K562 (cell line): ENCODE results near the gene FAM169A. TPM values are rescaled to one million over a fixed set of nuclear protein-coding genes. Genes with fewer than 3 reads are reported as not detected.

ENCODE experiments used
- AFF4 ChIP-seq: sonication (generic); formaldehyde crosslinking; IDR thresholded peaks from 2 replicates; pipeline ENCODE4 v1.8.0; 2023; ENCODE audit warnings: mild to moderate bottlenecking, missing genetic modification reagents
- C11orf30 ChIP-seq: fragments of 450-650 bp; IDR thresholded peaks from 2 replicates; pipeline ENCODE4 v1.6.1; 2016; ENCODE audit warnings: low read depth, mild to moderate bottlenecking
- CBFA2T2 ChIP-seq: fragments of 450-650 bp; conservative IDR thresholded peaks from 2 replicates; pipeline ENCODE4 v1.6.1; 2017; ENCODE audit warnings: mild to moderate bottlenecking
- CBFB ChIP-seq: sonication (generic); formaldehyde crosslinking; IDR thresholded peaks from 2 replicates; pipeline ENCODE4 v1.4.0; 2020; ENCODE audit warnings: mild to moderate bottlenecking, missing genetic modification reagents
- CBX2 ChIP-seq: fragments of 200-600 bp; sonication (generic); IDR thresholded peaks from one replicate; pipeline ENCODE4 v1.6.1; 2012; ENCODE audit warnings: mild to moderate bottlenecking, low read length, inconsistent platforms; ENCODE audit not compliant: insufficient read depth, poor library complexity, severe bottlenecking
- CREB3 ChIP-seq: fragments of 450-650 bp; conservative IDR thresholded peaks from 2 replicates; pipeline ENCODE4 v1.6.1; 2016; ENCODE audit warnings: missing genetic modification characterization, low read depth, mild to moderate bottlenecking, missing compliant biosample characterization, moderate library complexity
- EHMT2 ChIP-seq: fragments of 450-650 bp; IDR thresholded peaks from 2 replicates; pipeline ENCODE4 v1.6.1; 2018; ENCODE audit warnings: antibody characterized with exemption
- ETV6 ChIP-seq, 3 experiments: fragments of 150-350 bp in 1 of 3; sonication (generic) in 1 of 3; formaldehyde crosslinking in 1 of 3; IDR thresholded peaks; 2 replicates each; pipeline versions ENCODE4 v1.6.1 to v1.8.0; 2014 to 2022; ENCODE audit warnings: borderline replicate concordance in 2 of 3, low read depth in 2 of 3, antibody characterized with exemption in 1 of 3, low read length in 1 of 3, mild to moderate bottlenecking in 1 of 3, missing genetic modification reagents in 1 of 3
- GTF2F1 ChIP-seq: IDR thresholded peaks from 2 replicates; pipeline ENCODE4 v1.6.1; 2011; ENCODE audit warnings: low read depth, low read length, improper control_type of control experiment
- KLF6 ChIP-seq: fragments of 250-450 bp; sonication (Bioruptor Pico); IDR thresholded peaks from 2 replicates; pipeline ENCODE4 v1.4.0; 2020; ENCODE audit warnings: mild to moderate bottlenecking, moderate library complexity, borderline replicate concordance
- L3MBTL2 ChIP-seq: fragments of 450-650 bp; IDR thresholded peaks from 2 replicates; pipeline ENCODE4 v1.6.1; 2016; ENCODE audit warnings: mild to moderate bottlenecking, moderate library complexity
- NR2C1 ChIP-seq, 2 experiments: fragments of 450-650 bp; IDR thresholded peaks; 2 replicates each; pipeline ENCODE4 v1.6.1; 2017; ENCODE audit warnings: mild to moderate bottlenecking in 2 of 2, antibody characterized with exemption in 1 of 2, inconsistent platforms in 1 of 2, missing compliant biosample characterization in 1 of 2, missing genetic modification characterization in 1 of 2
- NR2F6 ChIP-seq: fragments of 450-650 bp; formaldehyde crosslinking; IDR thresholded peaks from 2 replicates; pipeline ENCODE4 v1.4.0; 2020; ENCODE audit warnings: mild to moderate bottlenecking
- PRMT5 ChIP-seq: sonication (generic); formaldehyde crosslinking; IDR thresholded peaks from 2 replicates; pipeline ENCODE4 v1.5.0; 2020; ENCODE audit warnings: missing genetic modification reagents
- RBFOX2 ChIP-seq: fragments of 200-400 bp; formaldehyde crosslinking; IDR thresholded peaks from 2 replicates; pipeline ENCODE4 v1.6.1; 2017; ENCODE audit warnings: low read depth, mild to moderate bottlenecking, low read length, moderate library complexity
- RFX7 ChIP-seq: fragments of 250-450 bp; sonication (Bioruptor Pico); IDR thresholded peaks from 2 replicates; pipeline ENCODE4 v1.5.1; 2021; ENCODE audit warnings: mild to moderate bottlenecking
- SAP30 ChIP-seq: fragments of 200-600 bp; sonication (generic); IDR thresholded peaks from 2 replicates; pipeline ENCODE4 v1.6.1; 2012; ENCODE audit warnings: borderline replicate concordance, low read depth, mild to moderate bottlenecking, moderate library complexity, low read length, control low read depth, inconsistent platforms; ENCODE audit not compliant: insufficient read depth, poor library complexity, severe bottlenecking
- SLC30A9 ChIP-seq: fragments of 250-450 bp; sonication (Bioruptor Pico); IDR thresholded peaks from 2 replicates; pipeline ENCODE4 v1.8.0; 2022; ENCODE audit warnings: mild to moderate bottlenecking, moderate library complexity
- SRSF9 ChIP-seq: fragments of 200-400 bp; formaldehyde crosslinking; IDR thresholded peaks from 2 replicates; pipeline ENCODE4 v1.6.1; 2017; ENCODE audit warnings: low read depth, low read length, borderline replicate concordance
- TAF1 ChIP-seq: IDR thresholded peaks from 2 replicates; pipeline ENCODE4 v1.6.1; 2011; ENCODE audit warnings: mild to moderate bottlenecking, low read length, moderate library complexity; ENCODE audit not compliant: insufficient read depth, control insufficient read depth, severe bottlenecking; ENCODE audit errors: extremely low read depth
- WHSC1 ChIP-seq: IDR thresholded peaks from one replicate; pipeline ENCODE4 v1.6.1; 2012; ENCODE audit warnings: low read length, control low read depth, inconsistent platforms
- ZC3H4 ChIP-seq: sonication (generic); formaldehyde crosslinking; IDR thresholded peaks from 2 replicates; pipeline ENCODE4 v1.9.0; 2021; ENCODE audit warnings: missing genetic modification reagents, borderline replicate concordance
- ZFP30 ChIP-seq: fragments of 250-450 bp; sonication (Bioruptor Pico); IDR thresholded peaks from 2 replicates; pipeline ENCODE4 v1.8.0; 2022; ENCODE audit warnings: moderate library complexity, mild to moderate bottlenecking, inconsistent platforms, borderline replicate concordance
- polyA plus RNA-seq, 8 experiments: library from polyadenylated mRNA; depleted of rRNA in 4 of 8; stranded (reverse) in 5 of 8; unstranded in 3 of 8; fragments of >200 nt; fragmentation: Nextera tagmentation in 2 of 8; fragmentation: Illumina TruSeq in 1 of 8; extraction: Ambion mirVana in 2 of 8; extraction: Trizol in 1 of 8; gene quantifications; 2 replicates each; pipeline versions ENCODE4 v1.2.1 to v1.2.3, GENCODE V29; 2011 to 2014; ENCODE audit warnings: inconsistent platforms in 1 of 8, missing spikeins in 1 of 8
- total RNA-seq, 7 experiments: library from RNA; depleted of rRNA in 6 of 7; stranded (reverse); fragments of >200 nt in 6 of 7; fragmentation: Illumina TruSeq in 2 of 7; extraction: Trizol in 2 of 7; gene quantifications; 2 replicates each; pipeline versions ENCODE4 v1.2.1 to v1.2.3, GENCODE V29; 2011 to 2021; ENCODE audit warnings: low replicate concordance in 1 of 7

The FAM169A gene
- total and polyA plus RNA-seq, 9 of the 15 experiments (the other 6 are each of a cell fraction or from before 2014, with no cell fraction given): 0.01 to 0.04 TPM; not detected in 7

DNA sequence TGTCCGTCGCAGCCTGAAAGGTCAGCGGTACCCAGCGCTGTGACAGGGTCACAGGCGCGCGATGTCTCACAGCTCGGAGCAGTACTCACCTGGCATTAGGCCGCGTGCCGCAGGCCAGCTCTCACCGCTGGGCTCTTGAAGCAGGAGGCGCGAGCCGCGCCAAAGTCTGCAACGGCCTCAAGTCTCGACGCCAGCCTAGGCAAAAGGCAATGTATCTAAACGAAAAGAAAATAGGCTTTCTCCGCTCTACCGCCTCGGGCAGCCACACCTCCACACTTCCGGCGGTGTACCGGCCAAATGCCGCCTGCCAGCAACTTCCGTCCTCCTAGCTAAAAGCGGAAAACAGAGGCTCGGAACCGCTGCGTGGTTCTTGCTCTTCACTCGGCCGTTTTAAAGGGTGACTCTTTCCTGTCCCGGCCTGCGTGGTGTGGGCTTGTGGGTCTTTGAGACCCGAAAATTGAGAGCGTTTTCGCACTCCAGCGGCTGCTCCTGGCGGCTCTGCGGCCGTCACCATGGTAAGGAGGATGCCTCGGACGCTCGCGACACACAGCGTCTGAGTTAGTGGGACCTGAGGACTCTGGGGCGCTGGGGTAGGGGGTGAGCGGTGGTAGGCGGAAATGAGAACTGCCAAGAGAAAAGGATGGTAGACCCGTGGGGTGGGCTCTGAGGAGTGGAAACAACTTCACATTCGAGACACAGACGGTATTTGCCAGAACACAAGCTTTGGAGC, 99.2 kb downstream of the FAM169A start, which contains the start of the genes GFM2 and NSA2 (continued):
- TF ChIP-seq AFF4 (peak; percentile 38; the same call in 1 of the 2 replicates), EHMT2 (no peak), CBFA2T2 (no peak), ZC3H4 (CRISPR knock-in tag) (no peak), ZFP30 (CRISPR knock-in tag) (no peak), RBFOX2 (peak; percentile 84), SLC30A9 (CRISPR knock-in tag) (no peak), SRSF9 (no peak), NR2F6 (no peak), WHSC1 (no peak), CBFB (CRISPR knock-in tag) (0 out of 2 replicates have a peak, but pooled peaks have one; percentile 58), KLF6 (CRISPR knock-in tag) (0 out of 2 replicates have a peak, but pooled peaks have one; percentile 18), NR2C1 (IDR thresholded peaks at IDR 0.05) (peak; percentile 82), NR2C1 (tag; IDR thresholded peaks at IDR 0.05) (peak; percentile 85), SAP30 (peak; percentile 79), RFX7 (CRISPR knock-in tag) (no peak), ETV6 (IDR thresholded peaks at IDR 0.05; ENCODE audit: borderline replicate concordance in 1 of 2, low read depth in 2 of 2, low read length in 1 of 2) (no peak), ETV6 (CRISPR knock-in tag; IDR thresholded peaks at IDR 0.05; ENCODE audit: borderline replicate concordance) (no peak), GTF2F1 (peak; percentile 25; the same call in 1 of the 2 replicates), CBX2 (no peak), C11orf30 (peak; percentile 97), PRMT5 (CRISPR knock-in tag) (no peak), L3MBTL2 (peak; percentile 61), CREB3 (tag) (0 out of 2 replicates have a peak, but pooled peaks have one; percentile 53), TAF1 (peak; percentile 77)
